Activated CD4-positive, alpha-beta T cell treated with anti-CD3 and anti-CD28 coated beads for 48 hours (primary cell): ENCODE data around the gene ACTL7A.
"Not testable (repeated sequence)": the region's sequence is repeated elsewhere in the genome, so short reads cannot be mapped to it uniquely, and the experiment has no call there.

Experiments used
- DNase-seq: peaks from one replicate; pipeline ENCODE4 v3.0.0-alpha.2; 2020

The ACTL7A gene

GRCh38 chr9:108861997-108862396 is at the start of gene ACTL7A:
Gene ACTL7A, plus strand, starts transcription at chr9:108862266. Its CDS starts 57 bp downstream, at chr9:108862323.
- no peak for DNase-seq

- DNase-seq = no peak
Observed at GRCh38 chr9:108812396-108813025, 49.6 kb upstream of the ACTL7A start.

GRCh38 chr9:108813951-108814601 is 48.0 kb upstream of the ACTL7A start:
- DNase-seq = no peak

GRCh38 chr9:108815156-108815555 is 46.9 kb upstream of the ACTL7A start:
- no peak for DNase-seq

GRCh38 chr9:108816037-108816436 is 46.0 kb upstream of the ACTL7A start:
- no peak for DNase-seq

GRCh38 chr9:108823829-108824228 is 38.2 kb upstream of the ACTL7A start:
- no peak for DNase-seq

GRCh38 chr9:108830272-108830671 is 31.8 kb upstream of the ACTL7A start:
- no peak for DNase-seq

GRCh38 chr9:108831496-108832178 is 30.4 kb upstream of the ACTL7A start:
- DNase-seq = no peak

- DNase-seq = no peak
Observed at GRCh38 chr9:108832179-108832500, 29.9 kb upstream of the ACTL7A start.

- DNase-seq = no peak
Observed at GRCh38 chr9:108834959-108835665, 27.0 kb upstream of the ACTL7A start.

- no peak for DNase-seq
Observed at GRCh38 chr9:108835831-108836230, 26.2 kb upstream of the ACTL7A start.

- no peak for DNase-seq
Observed at GRCh38 chr9:108836319-108836718, 25.7 kb upstream of the ACTL7A start.

- no peak for DNase-seq
Observed at GRCh38 chr9:108836781-108837180, 25.3 kb upstream of the ACTL7A start.

GRCh38 chr9:108837530-108837929 is 24.5 kb upstream of the ACTL7A start:
- DNase-seq = no peak

GRCh38 chr9:108838017-108838416 is 24.0 kb upstream of the ACTL7A start:
- no peak for DNase-seq

GRCh38 chr9:108839561-108839960 is 22.5 kb upstream of the ACTL7A start:
- not testable (repeated sequence) for DNase-seq

GRCh38 chr9:108842610-108843295 is 19.3 kb upstream of the ACTL7A start:
- peak; percentile 31 for DNase-seq

GRCh38 chr9:108844391-108844790 is 17.7 kb upstream of the ACTL7A start:
- DNase-seq = no peak

GRCh38 chr9:108844856-108845255 is 17.2 kb upstream of the ACTL7A start:
- DNase-seq = no peak

GRCh38 chr9:108845507-108845906 is 16.6 kb upstream of the ACTL7A start:
- no peak for DNase-seq

GRCh38 chr9:108845947-108846346 is 16.1 kb upstream of the ACTL7A start:
- DNase-seq = no peak

- DNase-seq = not testable (repeated sequence)
Observed at GRCh38 chr9:108848296-108848695, 13.8 kb upstream of the ACTL7A start.

- no peak for DNase-seq
Observed at GRCh38 chr9:108850293-108850897, 11.7 kb upstream of the ACTL7A start.
